NCI-H345 treated with DMSO at 0.1 percent for 48 hours (cell line): Measurements from ENCODE around the gene ABCG1.
"Not testable (repeated sequence)": the region's sequence is repeated elsewhere in the genome, so short reads cannot be mapped to it uniquely, and the experiment has no call there.

ENCODE experiments used
- DNase-seq: peaks from one replicate; lab custom pipeline; 2025; ENCODE audit not compliant: unreplicated experiment; lab: John Stamatoyannopoulos, UW

ABCG1 gene

GRCh38 chr21:42288962-42289361 is 70.0 kb downstream of the ABCG1 start:
- DNase-seq = no peak

- DNase-seq = no peak
Measured at GRCh38 chr21:42289926-42290325, 71.0 kb downstream of the ABCG1 start.

GRCh38 chr21:42290505-42290904 is 71.6 kb downstream of the ABCG1 start:
- DNase-seq = no peak

- no peak for DNase-seq
Measured at GRCh38 chr21:42291003-42291750, 72.2 kb downstream of the ABCG1 start.

GRCh38 chr21:42291751-42292562 is 73.0 kb downstream of the ABCG1 start:
- peak; percentile 14 for DNase-seq

GRCh38 chr21:42292563-42293142 is 73.7 kb downstream of the ABCG1 start:
- DNase-seq = not testable (repeated sequence)

- DNase-seq = no peak
Measured at GRCh38 chr21:42293649-42294272, 74.8 kb downstream of the ABCG1 start.

GRCh38 chr21:42294273-42294880 is 75.4 kb downstream of the ABCG1 start:
- no peak for DNase-seq

GRCh38 chr21:42295845-42296244 is 76.9 kb downstream of the ABCG1 start:
- DNase-seq = no peak

GRCh38 chr21:42296501-42296900 is 77.6 kb downstream of the ABCG1 start:
- DNase-seq = no peak

GRCh38 chr21:42297377-42297776 is 78.4 kb downstream of the ABCG1 start:
- no peak for DNase-seq

- DNase-seq = no peak
Measured at GRCh38 chr21:42298237-42298636, 79.3 kb downstream of the ABCG1 start.

GRCh38 chr21:42298657-42299056 is 79.7 kb downstream of the ABCG1 start:
- DNase-seq = no peak

GRCh38 chr21:42299324-42300044 is 80.5 kb downstream of the ABCG1 start:
- DNase-seq = no peak

- DNase-seq = no peak
Measured at GRCh38 chr21:42300045-42300583, 81.2 kb downstream of the ABCG1 start.

- DNase-seq = no peak
Measured at GRCh38 chr21:42300956-42301355, 82.0 kb downstream of the ABCG1 start.

GRCh38 chr21:42301371-42302075 is 82.6 kb downstream of the ABCG1 start:
- no peak for DNase-seq

- peak; percentile 43 for DNase-seq
Measured at GRCh38 chr21:42302076-42302650, 83.2 kb downstream of the ABCG1 start.

GRCh38 chr21:42302794-42303193 is 83.9 kb downstream of the ABCG1 start:
- peak; percentile 37 for DNase-seq
